C4-2B (cell line): ENCODE measurements around the gene SH3BP5L.

Source experiments
- CTCF ChIP-seq: fragments of 450-650 bp; conservative IDR thresholded peaks from 2 replicates; pipeline ENCODE4 v1.5.1; 2017; ENCODE audit warnings: mild to moderate bottlenecking
- ZFX ChIP-seq: fragments of 450-650 bp; IDR thresholded peaks from 2 replicates; pipeline ENCODE4 v1.6.1; 2017

DNA sequence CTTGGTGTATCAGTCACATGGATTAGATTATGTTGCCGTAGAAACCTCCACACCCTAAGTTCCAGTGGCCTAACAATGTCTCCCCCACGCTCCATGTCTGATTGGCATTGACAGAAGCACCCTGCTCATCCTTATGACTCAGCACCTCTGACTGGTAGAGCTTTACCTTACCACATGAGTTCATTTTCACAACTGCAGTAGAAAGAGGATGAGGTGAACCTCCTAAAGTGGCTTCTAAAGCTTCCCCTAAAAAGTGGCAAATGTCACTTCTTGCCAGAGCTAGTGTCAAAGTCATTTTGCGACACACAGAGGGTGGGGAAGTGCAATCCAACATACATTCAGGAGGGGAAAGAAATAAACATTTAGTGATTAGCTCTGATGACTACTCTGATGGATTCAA, 39.6 kb downstream of the SH3BP5L start:
- TF ChIP-seq CTCF (no peak), ZFX (no peak)
